Measurements from ENCODE around the gene OR4A15. TPM values are rescaled to one million over a fixed set of nuclear protein-coding genes. Genes with fewer than 3 reads are reported as not detected.

Gene OR4A15
- total RNA-seq, result not detected in 2 replicates

- Histone ChIP-seq H3K4me3 (ENCODE audit: low read depth, low read length) (no peak within 1 kb of the TSS), H3K27me3 (ENCODE audit: control insufficient read depth, insufficient read depth, low read length) (no peaks in the 10 kb centered on the region), H3K36me3 (ENCODE audit: control insufficient read depth, insufficient read depth, low read length) (no peaks in the 10 kb centered on the region)
- DNase-seq (ENCODE audit: low read depth) (no peak), FAIRE-seq (no peak)
- TF ChIP-seq CTCF (IDR thresholded peaks at IDR 0.05; ENCODE audit: insufficient read depth, low read length, severe bottlenecking), result no peak
Measured at GRCh38 chr11:55367674-55368073, at the start of gene OR4A15. Gene OR4A15, plus strand, starts transcription at chr11:55367974. Its CDS starts 0 bp downstream, at chr11:55367974.

- no peaks in the 10 kb centered on the region for H3K36me3 ChIP-seq (ENCODE audit: control insufficient read depth, insufficient read depth, low read length)
- TF ChIP-seq CTCF (IDR thresholded peaks at IDR 0.05; ENCODE audit: insufficient read depth, low read length, severe bottlenecking), result no peak
- no peaks in the 10 kb centered on the region for H3K27me3 ChIP-seq (ENCODE audit: control insufficient read depth, insufficient read depth, low read length)
- no peak for FAIRE-seq
- DNase-seq (ENCODE audit: low read depth), result peak; percentile 13
- no peak overlapping the region for H3K4me3 ChIP-seq (ENCODE audit: low read depth, low read length)
Measured at GRCh38 chr11:55324500-55324899, 43.3 kb upstream of the OR4A15 start.

GRCh38 chr11:55342901-55343300 is 24.9 kb upstream of the OR4A15 start, which contains the start of gene OR4A16:
Gene OR4A16, plus strand, starts transcription at chr11:55343201. Its CDS starts 0 bp downstream, at chr11:55343201.
- TF ChIP-seq CTCF (IDR thresholded peaks at IDR 0.05; ENCODE audit: insufficient read depth, low read length, severe bottlenecking), result no peak
- Histone ChIP-seq H3K36me3 (ENCODE audit: control insufficient read depth, insufficient read depth, low read length) (no peaks in the 10 kb centered on the region), H3K27me3 (ENCODE audit: control insufficient read depth, insufficient read depth, low read length) (no peaks in the 10 kb centered on the region), H3K4me3 (ENCODE audit: low read depth, low read length) (no peak within 1 kb of the TSS)
- no peak for FAIRE-seq
- no peak for DNase-seq (ENCODE audit: low read depth)

- TF ChIP-seq CTCF (IDR thresholded peaks at IDR 0.05; ENCODE audit: insufficient read depth, low read length, severe bottlenecking), result no peak
- Histone ChIP-seq H3K4me3 (ENCODE audit: low read depth, low read length) (no peak overlapping the region), H3K27me3 (ENCODE audit: control insufficient read depth, insufficient read depth, low read length) (no peaks in the 10 kb centered on the region), H3K36me3 (ENCODE audit: control insufficient read depth, insufficient read depth, low read length) (no peaks in the 10 kb centered on the region)
- no peak for FAIRE-seq
- no peak for DNase-seq (ENCODE audit: low read depth)
Measured at GRCh38 chr11:55345306-55345705, 22.5 kb upstream of the OR4A15 start.

GRCh38 chr11:55349032-55349431 is 18.7 kb upstream of the OR4A15 start:
- no peak for DNase-seq (ENCODE audit: low read depth)

More at GRCh38 chr11:55349032-55349431, 18.7 kb upstream of the OR4A15 start:
- H3K4me3 ChIP-seq (ENCODE audit: low read depth, low read length), result no peak overlapping the region
- no peak for FAIRE-seq
- H3K27me3 ChIP-seq (ENCODE audit: control insufficient read depth, insufficient read depth, low read length), result no peaks in the 10 kb centered on the region
- TF ChIP-seq CTCF (IDR thresholded peaks at IDR 0.05; ENCODE audit: insufficient read depth, low read length, severe bottlenecking), result no peak
- no peaks in the 10 kb centered on the region for H3K36me3 ChIP-seq (ENCODE audit: control insufficient read depth, insufficient read depth, low read length)

Measured in bronchial epithelial cell (primary cell).